Stimulated activated CD4-positive, alpha-beta T cell treated with anti-CD3 and anti-CD28 coated beads, TNF-alpha, amount 100 ng/mL, for 4 hours (primary cell): ENCODE data around the gene POLG.

Experiments
- DNase-seq, 3 experiments: peaks; one replicate each; pipeline ENCODE4 v3.0.0-alpha.2; 2020; ENCODE audit warnings: low read depth in 3 of 3

Gene POLG

DNA sequence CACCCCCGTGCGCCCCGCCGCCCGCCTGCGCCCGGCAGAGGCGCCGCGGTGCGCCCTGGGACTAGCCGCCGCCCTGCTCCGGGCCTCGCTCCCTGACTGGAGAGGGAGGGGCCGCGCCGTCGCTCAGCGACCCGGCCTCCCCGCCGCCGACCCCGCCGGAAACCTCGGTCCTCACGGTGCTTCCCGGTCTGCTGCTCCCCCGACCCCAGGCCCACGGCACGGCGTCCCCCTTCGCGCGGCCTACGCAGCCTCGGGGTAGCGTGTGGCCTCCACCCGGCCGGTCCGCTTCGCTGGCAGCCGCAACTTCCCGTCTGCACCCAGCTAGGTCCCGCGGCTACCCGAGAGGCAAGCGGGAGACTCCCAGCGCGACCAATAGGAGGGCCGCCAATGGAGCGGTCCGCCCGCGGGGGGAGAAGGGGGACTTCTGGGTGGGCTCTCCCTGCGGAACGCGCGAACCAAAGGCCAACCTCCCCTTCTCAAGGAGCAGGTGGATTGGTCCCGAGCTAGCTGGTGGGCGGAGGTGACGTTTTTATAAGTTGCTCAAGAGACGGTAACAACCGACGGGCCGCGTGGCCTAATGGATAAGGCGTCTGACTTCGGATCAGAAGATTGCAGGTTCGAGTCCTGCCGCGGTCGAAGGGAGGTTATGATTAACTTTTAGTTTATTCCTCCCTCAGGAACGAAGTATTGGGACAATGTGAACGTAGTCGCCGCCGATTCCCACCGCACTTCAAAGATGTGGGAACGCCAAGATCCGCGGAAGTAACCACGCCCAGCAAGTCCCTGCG lies at the start of gene POLG:
TSS of gene POLG (minus strand) at position 315 of the 788 bp plus-strand sequence. CDS start 1,070 bp downstream, outside the sequence.
- DNase-seq, result peak; percentile 97 to 99 (median 99)

DNA sequence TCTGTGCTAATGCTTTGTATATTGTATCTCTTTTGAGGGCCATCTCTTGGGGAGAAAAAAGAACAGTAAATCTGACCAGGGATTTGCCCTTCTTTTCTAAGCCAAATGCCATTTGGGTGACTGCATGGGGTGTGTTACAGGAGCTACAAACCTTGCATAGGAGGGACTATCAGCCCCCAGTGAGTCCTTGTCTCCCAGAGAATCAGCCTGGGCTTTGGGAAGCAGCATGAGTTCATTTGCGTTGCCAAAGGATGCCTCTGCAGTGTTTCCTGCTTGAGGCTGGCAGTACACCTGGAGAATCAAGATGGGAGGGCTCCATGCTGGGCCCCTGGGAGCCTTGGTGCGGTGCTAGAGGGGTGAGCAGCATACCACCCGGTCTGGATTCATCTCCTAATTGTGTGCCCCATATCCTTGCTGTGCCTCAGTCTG lies 49.6 kb upstream of the POLG start:
- DNase-seq, result no peak

DNA sequence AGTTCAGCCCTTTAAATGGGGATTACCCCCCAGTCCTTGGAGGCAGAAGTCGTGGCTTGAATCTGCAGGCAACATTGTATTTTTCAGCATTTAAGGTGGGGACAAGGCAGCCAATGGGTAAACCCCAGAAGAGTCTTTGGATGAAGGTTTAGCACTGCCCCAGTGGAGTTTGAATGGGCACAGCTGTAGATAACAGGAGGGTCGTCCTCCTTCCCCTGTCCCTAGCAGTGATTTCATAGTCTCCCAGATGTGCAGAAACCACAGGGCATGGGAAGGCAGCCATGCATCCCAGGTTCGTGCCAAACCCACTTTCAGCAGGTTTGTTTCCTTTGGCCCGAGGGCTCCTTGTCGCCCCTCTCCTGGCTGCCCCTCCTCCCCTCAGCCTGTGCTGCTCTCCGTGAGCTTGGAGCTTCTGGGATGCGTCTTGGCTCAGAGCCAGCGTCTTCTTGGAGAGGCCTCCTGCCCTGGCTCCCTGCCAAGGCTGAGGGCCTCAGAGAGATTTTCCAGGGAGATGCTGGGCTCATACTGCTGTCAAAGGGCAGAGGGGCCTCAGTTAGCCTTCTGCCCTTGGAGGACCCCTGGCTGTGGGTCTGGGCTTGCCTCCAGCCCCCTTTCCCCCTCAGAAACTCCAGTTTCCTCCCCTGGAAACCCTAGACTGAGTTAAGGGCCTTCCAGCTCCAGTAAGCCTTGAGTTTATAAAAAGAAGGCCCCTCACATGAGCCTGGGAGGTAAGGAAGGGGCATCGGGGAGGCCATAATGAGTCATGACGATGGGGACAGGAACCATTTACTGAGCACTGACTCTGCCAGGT lies 48.9 kb upstream of the POLG start:
- DNase-seq, result no peak

DNA sequence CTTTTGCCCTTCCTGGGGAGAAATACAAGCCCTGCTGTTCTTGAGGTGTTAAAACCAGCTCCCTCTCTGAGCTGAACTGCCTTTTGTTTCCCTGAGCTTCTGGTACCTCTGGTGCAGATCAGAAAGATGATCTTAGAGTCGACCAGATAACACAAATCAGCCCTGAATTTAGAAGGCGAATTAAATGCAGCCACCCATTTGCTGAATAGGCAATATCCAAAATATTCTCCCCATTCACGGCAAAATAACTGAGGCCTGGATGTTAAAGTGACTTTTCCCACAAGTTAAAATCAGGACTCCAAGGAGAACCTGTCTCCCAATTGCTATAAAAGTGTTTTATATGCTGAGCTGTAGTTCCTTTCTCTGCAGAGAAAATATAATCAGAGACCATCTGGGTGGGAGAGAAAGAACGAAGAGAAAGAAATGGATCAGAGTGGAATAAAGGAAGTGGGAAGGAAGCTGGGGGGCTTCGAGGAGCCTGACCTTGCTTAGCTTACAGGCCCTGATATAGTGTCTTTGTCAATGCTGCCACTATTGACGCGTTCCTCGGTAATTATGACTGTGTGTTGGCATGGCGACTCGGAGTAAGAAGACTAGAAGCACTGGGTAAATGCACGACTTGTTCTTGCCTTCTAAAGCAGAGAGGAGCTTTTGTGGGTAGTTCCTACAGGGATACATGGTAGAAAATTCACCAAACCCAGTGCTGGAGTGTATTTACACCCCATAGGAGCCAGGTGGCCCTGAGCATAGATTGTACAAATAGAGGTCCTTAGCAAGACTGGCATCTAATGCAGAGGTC lies 47.5 kb upstream of the POLG start:
- DNase-seq, result no peak

DNA sequence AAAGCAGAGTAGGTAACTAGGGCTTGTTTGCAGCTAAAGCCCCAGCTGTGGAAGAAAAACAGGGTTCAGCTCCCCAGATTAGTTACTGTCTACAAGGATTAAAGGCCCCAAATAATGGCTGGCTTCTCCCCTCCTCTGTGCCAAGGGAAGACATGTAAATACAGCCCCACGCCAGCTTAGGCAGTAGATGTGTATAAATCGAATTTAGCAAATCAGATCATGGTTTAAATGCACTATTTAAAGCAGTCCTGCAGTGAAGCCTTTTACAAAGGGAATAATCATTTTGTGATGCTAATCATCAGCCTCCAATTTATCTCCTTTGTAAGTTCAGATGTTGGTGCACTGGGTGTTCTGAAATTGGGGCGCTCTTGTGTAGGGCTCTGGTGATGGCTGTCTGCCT lies 46.7 kb upstream of the POLG start:
- DNase-seq, result no peak

DNA sequence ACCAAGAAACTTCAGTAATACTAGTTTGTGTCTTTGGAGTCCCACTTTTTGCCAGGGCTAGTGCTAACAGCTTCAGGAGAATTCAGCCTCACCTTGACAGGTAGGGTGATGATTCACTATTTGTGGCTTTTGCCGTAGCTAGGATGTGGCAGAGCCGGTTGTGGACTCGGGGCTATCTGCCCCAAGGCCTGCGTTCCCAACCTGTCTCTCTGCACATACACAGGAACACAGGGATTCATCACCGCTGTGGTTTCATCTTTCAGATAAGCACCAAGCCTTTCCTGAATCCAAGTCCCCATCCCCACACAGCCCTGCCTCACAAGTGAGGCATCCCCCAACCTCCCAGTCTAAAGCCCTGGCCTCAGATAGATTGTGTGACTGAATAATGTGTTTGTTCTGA lies 45.2 kb upstream of the POLG start:
- no peak for DNase-seq

DNA sequence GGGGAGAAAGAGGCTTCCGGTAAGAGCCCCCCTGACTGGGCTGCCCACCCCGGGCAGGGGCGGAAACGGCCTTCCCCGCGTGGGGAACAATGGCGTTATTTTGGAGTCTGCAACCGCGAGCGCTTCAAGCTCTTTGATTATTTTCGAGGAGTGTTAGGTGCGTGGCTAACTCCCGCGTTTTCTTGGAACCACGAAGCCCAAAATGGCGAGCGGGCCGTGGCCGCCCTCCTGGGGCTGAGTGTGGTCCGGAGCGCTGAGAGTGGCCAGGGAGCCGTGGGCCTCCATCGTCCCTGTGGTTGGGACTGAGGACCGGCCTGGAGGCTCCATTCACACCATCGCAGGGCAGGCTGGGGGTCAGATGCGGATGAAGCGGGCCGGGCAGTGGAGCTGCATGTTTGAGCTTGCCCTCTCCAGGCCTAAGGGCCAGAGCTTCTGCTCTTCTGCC lies 44.6 kb upstream of the POLG start:
- DNase-seq, result no peak

DNA sequence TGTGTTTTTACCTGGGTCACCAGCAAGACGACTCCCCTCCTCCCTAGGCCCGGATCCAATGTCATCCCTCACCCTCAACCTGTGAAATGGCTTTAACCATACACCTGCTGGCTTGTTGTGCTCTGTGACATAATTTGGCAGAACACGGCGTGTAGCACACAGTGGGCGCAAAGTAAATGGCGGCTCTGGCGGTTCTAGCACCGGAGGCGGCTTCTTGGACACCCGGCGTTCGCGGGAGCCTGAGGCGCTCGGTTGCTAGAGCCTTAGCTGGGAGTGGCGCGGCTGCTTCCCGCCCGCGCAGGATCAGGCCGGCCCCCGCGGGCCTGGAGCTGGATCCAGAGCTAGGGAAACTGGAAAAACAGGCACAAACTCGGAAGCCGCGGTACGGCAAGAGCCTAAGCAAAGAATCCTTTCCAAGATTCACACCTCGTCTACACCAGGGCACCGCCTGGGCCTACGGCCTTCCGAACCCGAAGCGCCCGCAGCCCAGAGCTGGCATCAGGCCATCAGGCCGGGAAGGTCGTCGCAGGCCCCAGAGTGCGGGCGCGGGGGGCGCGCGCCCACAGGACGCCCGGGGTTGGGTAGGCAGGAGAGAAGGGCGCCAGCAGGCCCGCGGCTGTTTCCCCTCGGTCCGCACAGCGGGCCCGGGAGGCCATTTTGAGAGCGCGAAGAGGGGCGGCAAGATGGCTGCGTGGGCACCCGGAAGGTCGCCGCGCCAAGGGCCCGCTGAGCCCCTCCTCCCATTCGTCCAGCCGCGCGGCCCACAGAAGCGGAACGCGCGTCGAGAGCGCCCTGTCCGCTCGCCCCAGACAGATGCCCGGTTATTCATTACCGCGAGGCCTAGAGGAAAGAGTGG lies 43.9 kb upstream of the POLG start:
- no peak for DNase-seq

DNA sequence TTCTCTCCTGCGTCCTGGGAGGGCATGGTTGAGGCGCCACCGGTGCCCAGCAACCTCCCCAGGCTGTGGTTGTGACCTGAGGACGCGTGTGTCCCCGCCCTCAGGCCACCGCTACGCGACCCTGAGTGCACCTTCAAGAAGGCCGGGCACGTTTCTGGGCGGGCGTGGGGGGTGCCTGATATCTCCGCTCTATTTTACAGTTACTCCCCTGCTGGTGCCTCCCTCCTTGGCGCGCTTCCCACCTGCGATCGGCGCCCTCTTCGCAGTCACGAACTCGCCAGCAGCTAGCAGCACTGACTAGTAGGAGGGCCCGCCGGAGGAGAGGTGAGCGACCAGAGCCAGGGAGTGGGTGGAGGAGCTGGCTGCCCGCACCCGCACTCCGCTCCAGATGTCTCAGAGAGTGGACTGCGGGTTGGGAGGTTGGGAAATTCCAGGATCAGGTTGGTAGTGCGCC lies 43.2 kb upstream of the POLG start:
- DNase-seq, result no peak

DNA sequence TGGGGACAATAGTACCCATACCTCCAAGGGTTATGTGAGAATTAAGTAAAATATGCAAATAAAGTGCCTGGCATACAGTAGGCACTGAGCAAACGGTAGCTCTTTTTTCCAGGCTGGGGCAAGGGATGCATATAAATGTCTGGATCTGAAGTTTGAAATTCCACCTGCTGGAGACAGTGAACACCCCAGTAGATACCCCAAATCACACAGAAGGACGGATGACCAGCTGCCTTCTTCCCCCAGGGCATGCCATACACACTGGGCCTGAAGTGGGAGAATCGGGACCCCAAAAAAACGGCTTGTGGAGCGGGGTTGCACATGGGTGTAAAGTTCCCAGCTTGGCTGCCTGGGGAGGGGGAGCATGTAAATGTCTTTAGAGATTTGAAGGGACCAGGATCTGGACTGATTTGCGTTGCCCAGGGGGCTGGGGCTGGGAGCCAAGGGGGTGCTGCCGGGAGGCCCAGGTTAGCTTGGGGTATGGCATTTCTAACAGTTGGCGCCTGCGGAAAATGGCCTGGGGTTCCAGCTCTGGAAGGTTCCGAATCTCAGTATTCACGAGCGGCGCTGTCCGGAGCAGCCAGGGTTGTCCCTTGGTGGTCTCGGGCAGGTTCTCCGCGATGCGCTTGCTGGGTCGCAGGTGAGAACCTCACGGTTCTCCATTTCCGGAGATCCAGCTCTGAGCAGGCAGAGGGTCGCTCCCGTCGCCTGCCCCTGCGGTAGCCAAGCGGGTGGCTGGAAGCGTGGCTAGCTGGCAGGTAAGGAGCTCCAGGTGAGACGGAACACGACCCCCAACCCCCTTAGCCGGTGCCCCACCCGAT lies 42.6 kb upstream of the POLG start:
- DNase-seq, result no peak

DNA sequence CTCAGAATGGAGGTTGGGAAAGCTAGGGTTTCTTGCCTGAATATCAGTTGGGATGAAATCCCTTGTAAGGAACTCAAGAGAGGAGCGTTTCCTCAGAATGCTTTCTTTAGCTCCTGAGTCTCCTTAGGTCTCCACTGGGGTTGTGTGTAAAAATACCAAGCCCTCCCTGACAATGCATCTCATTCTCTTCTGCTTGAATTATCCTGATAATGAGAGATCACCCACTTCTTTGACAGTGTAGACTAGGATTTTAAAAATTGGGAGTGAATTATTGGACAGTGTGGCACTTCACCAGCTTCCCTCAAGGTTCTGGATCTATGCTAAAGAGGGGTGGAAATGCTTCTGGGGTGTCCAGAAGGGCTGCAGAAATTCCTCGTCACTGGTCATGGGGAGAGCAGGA lies 41.8 kb upstream of the POLG start:
- DNase-seq, result no peak

DNA sequence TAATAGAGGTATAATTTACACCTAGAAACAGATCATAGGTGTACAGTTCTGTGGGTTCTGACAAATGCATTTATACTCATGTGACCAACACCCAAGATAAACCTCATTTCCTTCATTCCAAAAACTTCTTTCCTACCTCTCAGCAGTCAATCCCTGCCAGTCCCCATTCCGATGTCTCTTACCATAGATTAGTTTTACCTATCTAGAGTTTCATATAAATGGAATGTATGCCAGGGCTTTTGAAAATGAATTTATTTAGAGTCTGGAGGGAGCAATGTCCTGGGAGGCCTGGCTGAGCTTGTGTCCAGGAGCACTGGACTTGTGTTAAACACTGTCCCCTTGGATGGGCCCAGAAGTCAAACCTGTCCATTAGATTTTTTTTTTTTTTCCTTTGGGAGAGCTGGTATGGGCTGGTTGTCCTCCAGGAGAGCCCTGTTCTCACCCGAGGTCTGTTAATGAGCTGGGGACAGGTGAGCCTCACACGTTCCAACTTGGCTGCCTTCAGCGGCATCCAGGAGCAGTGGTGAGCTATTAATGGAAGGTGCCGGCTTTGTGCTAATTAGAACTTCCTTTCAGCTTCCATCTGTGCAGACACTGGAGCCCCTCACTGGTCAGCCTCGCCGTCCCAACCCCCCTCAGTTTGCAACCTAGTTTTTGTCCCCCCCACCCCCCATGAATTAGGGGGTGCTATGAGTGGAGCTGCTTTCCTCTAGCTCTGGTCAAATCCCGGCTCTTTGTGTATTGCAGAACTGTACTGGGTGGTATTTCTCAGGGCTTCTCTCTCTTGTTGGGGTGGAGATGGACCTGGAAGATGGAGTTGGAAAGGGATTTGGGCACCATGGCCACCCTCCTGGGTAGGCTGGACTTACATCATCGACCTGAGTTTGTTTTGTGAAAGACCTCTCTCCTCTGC lies 40.7 kb upstream of the POLG start:
- DNase-seq, result no peak

DNA sequence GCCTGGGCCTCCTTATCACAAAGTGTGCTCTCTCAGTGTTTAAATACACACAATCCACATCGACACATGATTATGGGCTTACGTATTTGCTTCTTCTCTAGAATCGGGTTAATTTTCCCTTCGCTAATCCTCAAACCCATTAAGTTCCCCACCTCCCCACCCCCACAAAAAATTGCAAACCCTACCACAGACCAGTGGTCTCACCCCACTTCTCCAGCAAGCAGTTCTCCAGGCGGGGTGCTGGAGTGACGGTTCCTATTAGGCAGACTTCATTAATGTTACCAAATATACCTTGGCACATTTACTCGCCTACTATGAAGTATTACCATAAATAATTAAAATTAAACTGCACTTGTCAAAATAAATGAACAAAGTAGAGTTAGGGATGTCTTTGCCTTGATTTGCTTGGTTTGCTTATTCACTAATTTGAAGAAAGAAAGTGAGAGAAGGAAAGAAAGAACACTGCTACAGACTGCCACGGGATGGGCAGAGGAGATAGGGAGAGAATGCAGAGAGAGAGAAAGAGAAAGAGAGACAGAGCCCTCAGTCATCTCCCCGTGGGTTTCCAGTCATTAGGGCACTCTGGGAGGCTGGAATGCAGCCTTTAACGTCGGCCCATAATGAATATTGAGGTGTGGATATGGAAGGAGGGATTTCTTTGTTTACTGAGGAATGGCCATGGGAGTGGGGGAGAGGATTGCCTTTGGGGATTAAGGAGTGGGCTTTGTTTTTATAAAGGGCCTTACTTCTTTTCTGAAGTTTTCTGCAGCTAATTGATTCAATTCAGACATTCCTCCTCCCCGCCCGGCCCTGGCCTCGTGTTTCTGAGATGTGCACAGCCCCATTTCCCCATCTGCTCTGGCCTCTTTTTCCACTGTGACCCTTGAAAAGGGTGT lies 39.7 kb upstream of the POLG start:
- no peak for DNase-seq

DNA sequence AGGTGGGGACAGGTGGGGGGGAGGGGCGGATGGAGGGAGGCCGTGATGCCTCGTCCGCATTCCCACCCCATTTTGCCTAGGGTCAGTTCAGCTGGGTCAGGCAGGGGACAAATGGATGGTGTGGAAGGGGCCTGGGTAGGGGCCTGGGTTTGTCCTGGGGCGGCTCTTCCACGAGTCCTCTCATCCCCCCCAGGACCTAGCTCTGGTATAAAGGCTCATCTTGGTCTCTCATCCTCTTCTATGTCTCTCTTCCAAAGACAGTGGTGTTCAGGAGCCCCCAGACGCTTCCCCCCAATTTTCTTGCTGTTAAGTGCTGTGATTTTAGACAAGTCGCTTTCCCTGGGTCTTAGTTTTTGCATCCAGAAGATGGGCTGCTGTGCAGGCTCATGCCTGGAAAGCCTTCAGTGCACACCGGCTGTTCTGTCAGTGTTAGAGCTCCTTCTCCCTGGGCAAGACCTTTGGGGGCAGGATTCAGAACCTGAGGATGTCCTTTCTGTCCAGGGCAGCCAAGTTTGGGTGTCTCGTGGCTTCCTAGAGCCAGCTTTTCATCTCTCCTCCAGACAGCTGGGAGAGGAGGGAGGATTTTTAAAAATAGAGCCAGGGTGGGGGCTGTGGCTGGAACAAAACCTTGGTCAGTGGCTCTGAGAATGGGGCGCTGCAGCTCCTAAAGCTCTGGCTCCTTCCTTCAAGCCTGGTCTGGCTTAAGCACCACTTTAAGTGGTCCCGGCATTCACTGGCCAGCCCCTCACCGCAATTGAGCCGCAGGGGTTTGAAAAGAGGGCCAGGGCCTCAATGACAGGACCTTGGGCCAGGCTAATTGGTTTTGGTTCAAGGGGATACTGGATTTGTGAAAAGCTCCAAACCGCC lies 37.7 kb upstream of the POLG start:
- DNase-seq, result no peak

DNA sequence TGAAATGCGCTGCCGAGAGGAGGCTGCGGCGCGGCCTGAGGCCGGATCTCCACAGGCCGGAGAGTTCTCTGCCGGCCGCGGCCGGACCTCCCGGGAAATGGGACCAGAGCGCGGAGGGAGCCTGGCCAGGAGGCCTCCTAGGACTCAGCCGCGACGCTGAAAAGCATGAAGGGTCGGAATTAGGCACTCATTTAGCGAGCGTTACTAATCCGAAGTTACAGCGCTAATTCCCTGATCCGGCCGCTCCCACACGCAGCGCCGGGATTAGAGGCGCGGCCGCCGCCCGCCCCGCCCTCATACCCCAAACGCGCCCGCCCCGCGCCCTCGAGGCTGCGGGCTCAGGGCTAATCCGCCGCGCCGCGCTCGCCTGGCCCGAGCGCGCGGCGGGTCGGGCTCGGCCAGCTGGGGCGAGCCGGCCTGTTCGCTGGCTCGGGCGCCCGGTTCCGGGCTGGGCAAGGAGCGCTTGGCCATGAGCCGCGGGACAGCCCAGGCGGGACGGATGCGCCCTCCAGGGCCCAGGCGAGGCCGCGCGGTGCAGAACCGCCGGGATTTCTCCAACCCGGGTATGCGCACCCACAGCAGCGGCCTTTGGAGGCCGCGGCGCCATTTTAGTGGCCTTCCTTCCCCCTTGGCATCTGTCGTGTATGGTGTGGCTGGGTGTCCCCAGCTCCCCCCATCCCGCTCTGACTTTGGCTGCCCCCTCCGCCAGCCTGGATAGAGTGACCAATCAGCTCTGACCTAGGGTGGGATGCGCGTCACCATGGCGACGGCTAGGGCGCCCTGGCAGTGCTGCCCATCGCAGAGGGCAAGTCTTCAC lies 36.8 kb upstream of the POLG start:
- DNase-seq, result no peak

DNA sequence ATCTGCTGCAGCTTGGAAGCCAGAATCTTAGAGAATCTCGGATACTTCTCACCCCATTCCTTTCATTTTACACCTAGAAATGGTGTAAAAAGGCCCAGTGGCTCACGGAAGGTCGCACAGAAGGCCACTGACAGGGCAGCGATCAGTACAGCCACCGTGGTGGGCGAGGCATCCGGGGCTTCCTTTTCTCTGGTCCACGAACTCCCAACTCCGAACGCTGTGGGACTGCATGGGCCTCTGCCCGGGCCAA lies 36.3 kb upstream of the POLG start:
- no peak for DNase-seq
